Uterus (tissue), 2 donors: Measurements from ENCODE around the gene ARGLU1.

ENCODE experiments used
- CTCF ChIP-seq, 4 experiments: fragments of 200-600 bp in 2 of 4; fragments of 450-650 bp in 2 of 4; sonication (generic) in 2 of 4; IDR thresholded peaks; one replicate each; pipeline ENCODE4 v1.5.1; 2016 to 2019; ENCODE audit warnings: antibody characterized with exemption in 4 of 4, mild to moderate bottlenecking in 2 of 4, moderate library complexity in 1 of 4
- POLR2A ChIP-seq, 2 donors: fragments of 450-650 bp; IDR thresholded peaks; one replicate each; pipeline ENCODE4 v1.6.1; 2016; ENCODE audit warnings: antibody characterized with exemption in 2 of 2, mild to moderate bottlenecking in 1 of 2, moderate library complexity in 1 of 2

GRCh38 chr13:106505732-106506131 is 62.2 kb downstream of the ARGLU1 start:
- TF ChIP-seq CTCF (IDR thresholded peaks at IDR 0.05) (no peak), POLR2A (IDR thresholded peaks at IDR 0.05) (no peak)
